SK-N-SH (cell line): ENCODE data around the gene PDE11A. TPM values are rescaled to one million over a fixed set of nuclear protein-coding genes. Genes with fewer than 3 reads are reported as not detected.

Experiments
- CTCF ChIA-PET: fragments of 300-600, 350-600 bp; formaldehyde crosslinking; extraction: SDS; loops from one replicate; lab custom pipeline; 2021; lab: Yijun Ruan, JAX
- POLR2A ChIA-PET: fragments of 350-600 bp; sonication (Branson Sonifier 250); formaldehyde crosslinking; extraction: SDS; loops from one replicate; lab custom pipeline; 2020; ENCODE audit warnings: antibody characterized with exemption, inconsistent platforms; lab: Yijun Ruan, JAX
- DNase-seq: peaks from one replicate; pipeline ENCODE4 v3.0.0; 2012
- H2AFZ ChIP-seq: fragments of 200-600 bp; sonication (generic); 2 replicates; pipeline ENCODE4 v1.8.1; 2016; ENCODE audit warnings: antibody characterized with exemption, mild to moderate bottlenecking, low read depth
- H3F3A ChIP-seq: fragments of 200-600 bp; sonication (generic); replicated peaks from 2 replicates; pipeline ENCODE3; 2016; ENCODE audit warnings: antibody characterized with exemption, mild to moderate bottlenecking; ENCODE audit not compliant: insufficient read depth
- H3K27ac ChIP-seq, 2 experiments: fragments of 200-500 bp in 1 of 2; fragments of 200-600 bp in 1 of 2; sonication (Bioruptor generic) in 1 of 2; sonication (generic), shearing (Covaris generic) in 1 of 2; 2 replicates each; pipeline versions ENCODE4 v1.5.1 to v1.6.1; 2014 to 2016; ENCODE audit warnings: low read depth in 2 of 2, inconsistent platforms in 1 of 2, low read length in 1 of 2, mild to moderate bottlenecking in 1 of 2, mixed read lengths in 1 of 2
- H3K27me3 ChIP-seq: fragments of 200-600 bp; sonication (generic), shearing (Covaris generic); 2 replicates; pipeline ENCODE4 v1.6.1; 2016; ENCODE audit warnings: mixed run types; ENCODE audit not compliant: insufficient read depth
- H3K36me3 ChIP-seq, 2 experiments: fragments of 200-500 bp in 1 of 2; fragments of 200-600 bp in 1 of 2; sonication (Bioruptor generic) in 1 of 2; sonication (generic) in 1 of 2; replicated peaks in 1 of 2; 2 replicates each; pipeline versions ENCODE3 to v1.5.1; 2014 to 2016; ENCODE audit warnings: low read length in 1 of 2, mild to moderate bottlenecking in 1 of 2; ENCODE audit not compliant: insufficient read depth in 2 of 2, control insufficient read depth in 1 of 2
- H3K4me1 ChIP-seq, 2 experiments: fragments of 200-500 bp in 1 of 2; fragments of 200-600 bp in 1 of 2; sonication (Bioruptor generic) in 1 of 2; sonication (generic), shearing (Covaris generic) in 1 of 2; 2 replicates each; pipeline versions ENCODE4 v1.5.1 to v1.6.1; 2014 to 2016; ENCODE audit warnings: low read depth in 1 of 2, low read length in 1 of 2, mixed run types in 1 of 2; ENCODE audit not compliant: insufficient read depth in 2 of 2, control insufficient read depth in 1 of 2
- H3K4me2 ChIP-seq: fragments of 200-600 bp; sonication (generic), shearing (Covaris generic); 2 replicates; pipeline ENCODE4 v1.6.1; 2017; ENCODE audit warnings: mixed run types
- H3K4me3 ChIP-seq, 2 experiments: fragments of 200-500 bp in 1 of 2; fragments of 200-600 bp in 1 of 2; sonication (Bioruptor generic) in 1 of 2; sonication (generic), shearing (Covaris generic) in 1 of 2; 2 replicates each; pipeline versions ENCODE4 v1.5.1 to v1.8.1; 2014 to 2016; ENCODE audit warnings: low read depth in 2 of 2, inconsistent platforms in 1 of 2, low read length in 1 of 2, mild to moderate bottlenecking in 1 of 2, mixed read lengths in 1 of 2, moderate library complexity in 1 of 2
- H3K79me2 ChIP-seq: fragments of 200-600 bp; sonication (generic); 2 replicates; pipeline ENCODE4 v1.8.1; 2017; ENCODE audit warnings: mild to moderate bottlenecking; ENCODE audit not compliant: insufficient read depth
- H3K9ac ChIP-seq: fragments of 200-600 bp; sonication (generic); 2 replicates; pipeline ENCODE4 v1.6.1; 2017; ENCODE audit warnings: mixed run types
- H3K9me2 ChIP-seq: fragments of 200-600 bp; sonication (generic); 2 replicates; pipeline ENCODE4 v1.6.1; 2017; ENCODE audit warnings: mixed run types
- H3K9me3 ChIP-seq: fragments of 200-600 bp; sonication (generic); 2 replicates; pipeline ENCODE4 v1.6.1; 2017; ENCODE audit warnings: mixed run types, mild to moderate bottlenecking, moderate library complexity
- H4K20me1 ChIP-seq: fragments of 200-600 bp; sonication (generic); 2 replicates; pipeline ENCODE4 v1.6.1; 2017; ENCODE audit warnings: mild to moderate bottlenecking, mixed run types; ENCODE audit not compliant: insufficient read depth
- ELF1 ChIP-seq: IDR thresholded peaks from 2 replicates; pipeline ENCODE4 v1.4.0; 2012
- EP300 ChIP-seq, 2 experiments: IDR thresholded peaks; 2 replicates each; pipeline versions ENCODE4 v1.4.0 to v1.6.1; 2012; ENCODE audit warnings: borderline replicate concordance in 1 of 2, low read depth in 1 of 2, low read length in 1 of 2
- FOXM1 ChIP-seq: IDR thresholded peaks from 2 replicates; pipeline ENCODE4 v1.4.0; 2012; ENCODE audit warnings: low read depth, mild to moderate bottlenecking
- GATA2 ChIP-seq: sonication (generic); formaldehyde crosslinking; IDR thresholded peaks from 2 replicates; pipeline ENCODE4 v1.5.0; 2020; ENCODE audit warnings: mild to moderate bottlenecking, missing genetic modification reagents
- JUND ChIP-seq: IDR thresholded peaks from 2 replicates; pipeline ENCODE4 v1.4.0; 2012
- MAX ChIP-seq: IDR thresholded peaks from 2 replicates; pipeline ENCODE4 v1.4.0; 2012; ENCODE audit warnings: low read depth
- MXI1 ChIP-seq: IDR thresholded peaks from 2 replicates; pipeline ENCODE4 v1.6.1; 2012; ENCODE audit warnings: mild to moderate bottlenecking, low read depth, low read length, improper control_type of control experiment
- NRF1 ChIP-seq: IDR thresholded peaks from 2 replicates; pipeline ENCODE4 v1.6.1; 2012; ENCODE audit warnings: low read depth, mild to moderate bottlenecking, low read length
- PBX3 ChIP-seq: IDR thresholded peaks from 2 replicates; pipeline ENCODE4; 2012
- REST ChIP-seq: IDR thresholded peaks from 2 replicates; pipeline ENCODE4 v1.6.1; 2012; ENCODE audit warnings: mild to moderate bottlenecking, low read depth, low read length, moderate library complexity
- SIN3A ChIP-seq: IDR thresholded peaks from 2 replicates; pipeline ENCODE4 v1.6.1; 2012; ENCODE audit warnings: low read depth, mild to moderate bottlenecking, low read length, moderate library complexity, borderline replicate concordance
- SMC3 ChIP-seq: IDR thresholded peaks from 2 replicates; pipeline ENCODE4 v1.6.1; 2012; ENCODE audit warnings: low read depth, low read length, improper control_type of control experiment
- TEAD4 ChIP-seq: IDR thresholded peaks from 2 replicates; pipeline ENCODE4 v1.4.0; 2012; ENCODE audit warnings: mild to moderate bottlenecking, borderline replicate concordance; ENCODE audit not compliant: insufficient read depth
- USF2 ChIP-seq: fragments of 150-350 bp; IDR thresholded peaks from 2 replicates; pipeline ENCODE4 v1.6.1; 2017; ENCODE audit warnings: antibody characterized with exemption, low read length, low read depth, borderline replicate concordance
- WGBS: methylation state at CpG from one replicate; pipeline ENCODE4 v1.1.6; 2017; ENCODE audit warnings: low lambda C conversion rate; 5-methylcytosine and 5-hydroxymethylcytosine counted together
- polyA plus RNA-seq, 3 experiments: library from polyadenylated mRNA; depleted of rRNA; stranded (reverse); fragments of >200 nt; gene quantifications; 2 replicates each; pipeline ENCODE4 v1.2.3, GENCODE V29; 2012

The PDE11A gene
- polyA plus RNA-seq, 1 of the 3 experiments (the other 2 are of a cell fraction), result 0.10 TPM

- WGBS, result 26% methylated on average over 2 of the region's 2 CpGs
- Histone ChIP-seq H3K27me3 (no peaks in the 10 kb centered on the region; the same call in 1 of the 2 replicates), H4K20me1 (no peaks in the 10 kb centered on the region), H2AFZ (no peak overlapping the region), H3K9me3 (no peaks in the 10 kb centered on the region), H3K36me3 (no peaks in the 10 kb centered on the region), H3K4me1 (no peaks in the 10 kb centered on the region), H3K9ac (no peak overlapping the region), H3K27ac (no peak overlapping the region), H3F3A (no peaks in the 10 kb centered on the region), H3K9me2 (no peaks in the 10 kb centered on the region), H3K4me2 (no peak overlapping the region), H3K4me3 (no peak overlapping the region), H3K79me2 (no peaks in the 10 kb centered on the region)
- TF ChIP-seq USF2, result no peak
- no peak for DNase-seq
- POLR2A ChIA-PET, result no interaction called here
- CTCF ChIA-PET, result interaction anchor here (1.0 kb wide), 1 partner anchor 18 kb away, joined by 5 read pairs; no protein-coding TSS in a partner anchor
Measured at GRCh38 chr2:177888581-177888980, 184.0 kb downstream of the PDE11A start.

GRCh38 chr2:177887722-177888121 is 184.9 kb downstream of the PDE11A start:
- Histone ChIP-seq H3K9me3 (no peaks in the 10 kb centered on the region), H3F3A (no peaks in the 10 kb centered on the region), H3K27me3 (no peaks in the 10 kb centered on the region; the same call in 1 of the 2 replicates), H3K4me2 (no peak overlapping the region), H3K4me3 (no peak overlapping the region), H3K4me1 (no peaks in the 10 kb centered on the region), H3K9me2 (no peaks in the 10 kb centered on the region), H3K27ac (no peak overlapping the region), H2AFZ (no peak overlapping the region), H3K79me2 (no peaks in the 10 kb centered on the region), H4K20me1 (no peaks in the 10 kb centered on the region), H3K36me3 (no peaks in the 10 kb centered on the region), H3K9ac (no peak overlapping the region)
- ChIA-PET CTCF (interaction anchor here (0.6 to 1.0 kb wide), 3 partner anchors 19 to 117 kb away, joined by 3 to 5 read pairs (median 3); no protein-coding TSS in a partner anchor), POLR2A (no interaction called here)
- no peak for TF ChIP-seq TEAD4
- no peak for TF ChIP-seq REST
- no peak for TF ChIP-seq ELF1
- TF ChIP-seq JUND, result no peak
- no peak for TF ChIP-seq MAX
- no peak for TF ChIP-seq FOXM1
- TF ChIP-seq NRF1, result no peak
- TF ChIP-seq GATA2 (CRISPR knock-in tag), result no peak
- TF ChIP-seq SIN3A, result no peak
- no peak for TF ChIP-seq SMC3
- TF ChIP-seq MXI1, result no peak
- no peak for TF ChIP-seq PBX3
- TF ChIP-seq EP300 (IDR thresholded peaks at IDR 0.05; ENCODE audit: borderline replicate concordance in 1 of 2, low read depth in 1 of 2, low read length in 1 of 2), result no peak
- no peak for DNase-seq
- WGBS, result 53% methylated on average over 3 of the region's 3 CpGs
